ENCODE measurements around the gene GNLY.

GNLY gene

DNA sequence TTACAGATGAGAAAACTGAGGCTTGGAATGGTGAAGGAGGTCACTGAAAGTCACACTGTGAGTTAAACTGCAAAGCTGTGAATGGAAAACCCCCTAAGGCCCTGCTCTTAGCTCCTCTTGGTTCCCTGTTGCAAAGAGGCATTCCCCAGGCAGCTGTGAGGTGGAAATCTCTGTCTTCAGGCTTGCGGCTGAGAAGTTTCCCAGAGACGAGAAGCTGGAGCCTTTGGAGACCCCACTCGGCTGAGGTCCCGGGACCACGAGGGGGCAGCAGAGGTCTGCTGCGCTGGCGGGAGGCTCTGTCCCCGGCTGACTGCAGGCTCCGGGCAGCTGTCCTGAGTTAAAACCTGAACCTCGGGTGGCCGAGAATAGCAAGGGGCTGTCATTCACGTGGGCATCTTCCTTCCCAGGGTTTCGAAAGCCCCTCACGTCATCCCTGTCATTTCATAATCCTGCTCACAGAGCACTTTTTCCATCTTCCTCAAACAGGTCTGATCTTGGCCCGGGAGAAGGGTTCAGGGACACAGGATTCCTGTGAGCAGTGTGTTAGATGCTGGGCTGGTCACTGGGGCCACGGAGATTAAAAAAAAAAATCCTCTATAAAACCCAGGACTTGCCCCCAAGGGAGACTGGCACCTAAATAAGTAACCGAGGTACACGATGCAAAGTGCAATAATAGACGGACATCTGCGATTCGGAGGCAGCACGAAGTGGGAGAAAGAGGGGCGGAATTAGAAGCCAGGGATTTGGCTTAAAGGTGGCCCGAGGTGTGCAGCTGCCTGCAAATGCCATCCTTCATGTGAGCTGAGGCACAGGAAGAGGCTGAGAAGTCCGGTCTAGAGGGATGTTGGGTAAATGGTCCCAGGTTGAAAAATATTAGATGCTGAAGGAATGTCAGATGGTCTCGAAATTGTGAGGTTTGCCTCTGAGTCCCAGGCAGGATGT, 35.0 kb downstream of the GNLY start:
- DNase-seq: peak; percentile 69
- in situ Hi-C loops (cut with HindIII; ENCODE audit: low pct_ligation_motif_present, low sequenced_read_pairs): no loop called here
- no peak overlapping the region for H3K4me3 ChIP-seq (ENCODE audit: low read depth, low read length)
- TF ChIP-seq, protein P1, sequence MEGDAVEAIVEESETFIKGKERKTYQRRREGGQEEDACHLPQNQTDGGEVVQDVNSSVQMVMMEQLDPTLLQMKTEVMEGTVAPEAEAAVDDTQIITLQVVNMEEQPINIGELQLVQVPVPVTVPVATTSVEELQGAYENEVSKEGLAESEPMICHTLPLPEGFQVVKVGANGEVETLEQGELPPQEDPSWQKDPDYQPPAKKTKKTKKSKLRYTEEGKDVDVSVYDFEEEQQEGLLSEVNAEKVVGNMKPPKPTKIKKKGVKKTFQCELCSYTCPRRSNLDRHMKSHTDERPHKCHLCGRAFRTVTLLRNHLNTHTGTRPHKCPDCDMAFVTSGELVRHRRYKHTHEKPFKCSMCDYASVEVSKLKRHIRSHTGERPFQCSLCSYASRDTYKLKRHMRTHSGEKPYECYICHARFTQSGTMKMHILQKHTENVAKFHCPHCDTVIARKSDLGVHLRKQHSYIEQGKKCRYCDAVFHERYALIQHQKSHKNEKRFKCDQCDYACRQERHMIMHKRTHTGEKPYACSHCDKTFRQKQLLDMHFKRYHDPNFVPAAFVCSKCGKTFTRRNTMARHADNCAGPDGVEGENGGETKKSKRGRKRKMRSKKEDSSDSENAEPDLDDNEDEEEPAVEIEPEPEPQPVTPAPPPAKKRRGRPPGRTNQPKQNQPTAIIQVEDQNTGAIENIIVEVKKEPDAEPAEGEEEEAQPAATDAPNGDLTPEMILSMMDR (IDR thresholded peaks at IDR 0.05; ENCODE audit: low read depth, low read length, missing control alignments): peak; percentile 99
- H3K36me3 ChIP-seq (replicated peaks): no peaks in the 10 kb centered on the region
- no peaks in the 10 kb centered on the region for H3K27me3 ChIP-seq (replicated peaks)
- H3K27ac ChIP-seq: no peak overlapping the region

DNA sequence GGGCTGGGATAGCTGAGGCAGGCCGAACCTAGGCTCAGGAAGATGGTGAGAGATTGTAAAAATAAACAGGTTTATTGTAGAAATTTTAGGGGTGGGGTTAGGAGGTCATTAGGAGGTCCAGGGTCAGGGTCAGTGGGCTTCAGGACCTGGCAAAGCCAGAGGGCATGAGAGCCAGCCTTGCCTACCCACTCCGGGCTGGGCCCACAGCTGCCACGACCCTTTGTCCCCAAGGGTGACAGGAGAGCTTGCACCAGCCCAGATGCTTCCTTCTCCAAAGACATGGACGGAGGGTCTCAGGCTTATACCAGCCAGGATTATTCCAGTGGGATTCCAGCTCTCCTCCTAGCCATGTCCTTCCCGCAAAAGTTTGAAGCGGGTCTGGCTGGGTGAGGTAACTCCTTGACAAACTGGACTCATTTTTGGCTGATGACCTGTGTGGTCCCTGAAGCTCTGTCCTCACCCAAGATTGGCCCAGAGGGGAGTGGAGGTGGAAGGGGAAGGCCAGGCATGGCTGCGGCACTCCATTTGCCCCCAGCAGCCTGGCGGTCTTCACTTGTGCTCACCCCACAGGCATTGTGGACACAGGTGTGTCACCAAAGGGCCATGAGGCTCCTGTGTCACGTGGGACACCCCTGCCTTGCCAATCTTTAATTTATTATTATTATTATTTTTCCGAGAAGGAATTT, 35.8 kb downstream of the GNLY start:
- H3K4me3 ChIP-seq (ENCODE audit: low read depth, low read length): no peak overlapping the region

DNA sequence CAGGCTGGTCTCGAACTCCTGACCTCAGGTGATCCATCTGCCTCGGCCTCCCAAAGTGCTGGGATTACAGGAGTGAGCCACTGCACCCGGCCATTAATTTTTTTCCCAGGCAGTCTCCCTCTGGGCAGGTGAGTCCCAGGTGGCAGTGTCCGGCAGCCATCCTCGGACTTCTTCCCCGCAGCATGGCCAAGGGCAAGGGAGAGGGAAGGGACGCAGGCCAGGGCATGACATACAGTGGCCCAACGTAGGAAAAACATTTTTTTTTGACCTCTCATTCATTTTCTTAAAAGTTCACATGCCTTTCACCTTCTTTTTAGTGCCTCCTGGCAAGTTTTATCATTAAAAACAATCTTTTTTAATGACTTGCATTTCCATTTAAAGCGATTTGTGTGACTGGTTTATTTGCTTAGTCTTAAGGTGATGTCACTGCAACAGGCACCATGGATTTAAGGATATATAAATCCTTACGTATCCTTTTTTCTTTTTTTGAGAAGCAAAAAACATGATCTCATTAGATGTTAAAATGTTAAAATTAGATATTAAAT, 36.6 kb downstream of the GNLY start:
- Histone ChIP-seq H3K36me3 (replicated peaks) (no peaks in the 10 kb centered on the region), H3K27ac (no peak overlapping the region), H3K27me3 (replicated peaks) (no peaks in the 10 kb centered on the region), H3K4me3 (ENCODE audit: low read depth, low read length) (no peak overlapping the region)
- no peak for DNase-seq
- TF ChIP-seq, protein P1 (IDR thresholded peaks at IDR 0.05; ENCODE audit: low read depth, low read length, missing control alignments): no peak
- in situ Hi-C loops (cut with HindIII; ENCODE audit: low pct_ligation_motif_present, low sequenced_read_pairs): no loop called here

More for the DNA sequence above, 35.8 kb downstream of the GNLY start:
- TF ChIP-seq, protein P1 (IDR thresholded peaks at IDR 0.05; ENCODE audit: low read depth, low read length, missing control alignments): no peak
- no peaks in the 10 kb centered on the region for H3K27me3 ChIP-seq (replicated peaks)
- in situ Hi-C loops (cut with HindIII; ENCODE audit: low pct_ligation_motif_present, low sequenced_read_pairs): no loop called here
- H3K27ac ChIP-seq: no peak overlapping the region
- H3K36me3 ChIP-seq (replicated peaks): no peaks in the 10 kb centered on the region
- no peak for DNase-seq

DNA sequence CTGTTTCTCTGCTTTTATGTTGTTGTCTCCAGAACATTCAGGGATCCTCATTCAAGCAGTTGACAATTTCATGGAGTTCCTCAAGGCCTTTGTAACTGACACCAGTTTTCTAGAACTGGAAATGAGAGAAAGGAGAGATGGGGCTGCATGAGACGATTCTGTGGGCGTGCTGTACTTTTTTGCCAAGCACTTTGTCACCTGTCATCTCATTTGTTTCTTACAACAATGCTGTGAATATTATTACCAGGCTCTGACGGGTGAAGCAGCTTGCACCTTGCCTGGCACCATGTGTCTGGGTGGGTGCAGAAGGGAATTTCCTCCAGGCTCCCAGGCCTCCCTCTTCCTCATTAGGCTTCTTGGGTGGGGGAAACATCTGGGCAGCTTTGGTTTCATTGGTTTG, 37.4 kb downstream of the GNLY start:
- in situ Hi-C loops (cut with HindIII; ENCODE audit: low pct_ligation_motif_present, low sequenced_read_pairs): no loop called here
- Histone ChIP-seq H3K27ac (no peak overlapping the region), H3K27me3 (replicated peaks) (no peaks in the 10 kb centered on the region), H3K4me3 (ENCODE audit: low read depth, low read length) (no peak overlapping the region), H3K36me3 (replicated peaks) (no peaks in the 10 kb centered on the region)
- TF ChIP-seq, protein P1 (IDR thresholded peaks at IDR 0.05; ENCODE audit: low read depth, low read length, missing control alignments): no peak
- no peak for DNase-seq

DNA sequence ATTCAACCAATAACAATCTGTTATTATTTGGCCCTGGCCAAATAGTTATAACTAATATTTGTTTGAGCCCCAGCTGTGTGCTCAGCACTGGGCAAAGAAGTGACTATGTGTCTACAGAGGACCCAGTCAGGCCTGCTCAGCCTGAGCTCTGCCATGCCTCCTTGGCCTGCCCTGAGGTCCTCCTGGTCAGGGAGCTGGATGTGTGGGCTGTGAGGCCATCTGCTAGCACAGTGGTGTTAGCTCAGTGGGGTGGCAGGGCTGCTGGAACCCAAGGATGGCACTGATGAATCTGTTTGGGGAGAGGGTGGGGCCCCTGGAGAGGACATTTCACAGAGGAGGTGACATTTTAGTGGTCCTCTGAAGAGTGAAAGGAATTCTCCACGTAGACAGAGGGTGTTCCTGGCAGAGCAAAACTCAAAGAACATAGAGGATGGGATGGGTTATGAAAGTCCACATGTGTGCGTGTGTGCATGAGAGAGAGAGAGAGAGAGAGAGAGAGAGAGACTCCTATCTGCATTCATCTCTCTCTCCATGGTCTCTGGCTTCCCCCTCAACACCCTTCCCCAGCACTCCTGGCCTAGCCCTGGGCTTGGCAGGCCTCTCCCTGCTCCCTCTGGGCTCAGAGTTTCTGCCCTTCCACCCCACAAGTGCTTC, 38.4 kb downstream of the GNLY start:
- in situ Hi-C loops (cut with HindIII; ENCODE audit: low pct_ligation_motif_present, low sequenced_read_pairs): no loop called here
- Histone ChIP-seq H3K4me3 (ENCODE audit: low read depth, low read length) (no peak overlapping the region), H3K36me3 (replicated peaks) (no peaks in the 10 kb centered on the region), H3K27me3 (replicated peaks) (no peaks in the 10 kb centered on the region), H3K27ac (no peak overlapping the region)
- TF ChIP-seq, protein P1 (IDR thresholded peaks at IDR 0.05; ENCODE audit: low read depth, low read length, missing control alignments): no peak
- DNase-seq: no peak

All from brain microvascular endothelial cell (primary cell).